Endothelial cell of umbilical vein (primary cell): Measurements from ENCODE around the gene ALKBH2. TPM values are rescaled to one million over a fixed set of nuclear protein-coding genes. Genes with fewer than 3 reads are reported as not detected.

Experiments used
- BruUV-seq: library from RNA; stranded (reverse); fragments of 400-500 nt; replicated peaks from 2 replicates; lab custom pipeline; 2021; lab: Mats Ljungman, UMichigan
- CTCF ChIA-PET: fragments of 300-600, 350-600 bp; sonication (Branson Sonifier 250); formaldehyde crosslinking; loops from one replicate; lab custom pipeline; 2021; ENCODE audit warnings: antibody characterized with exemption, inconsistent platforms; lab: Charles Lee
- POLR2A ChIA-PET: fragments of 300-600, 350-600 bp; sonication (Branson Sonifier 250); formaldehyde crosslinking; loops from one replicate; lab custom pipeline; 2021; ENCODE audit warnings: antibody characterized with exemption, inconsistent platforms; lab: Charles Lee
- DNase-seq: peaks from one replicate; pipeline ENCODE4 v3.0.0-alpha.2; 2011; ENCODE audit warnings: low read depth, low spot score
- FAIRE-seq: peaks from 2 replicates; lab custom pipeline; 2011; peaks lifted over from hg19 to GRCh38; lab: Jason Lieb, UNC
- H2AFZ ChIP-seq: 2 replicates; pipeline ENCODE4 v1.6.0; 2012; ENCODE audit warnings: low read depth, low read length, control low read depth, inconsistent platforms
- H3K27ac ChIP-seq: 2 replicates; pipeline ENCODE4 v1.5.1; 2011; ENCODE audit warnings: low read depth, mild to moderate bottlenecking, control low read depth, low read length, moderate library complexity; ENCODE audit not compliant: insufficient read depth
- H3K27me3 ChIP-seq, 2 experiments: 2 replicates each; pipeline versions ENCODE4 v1.6.0 to v1.6.1; 2011; ENCODE audit warnings: low read length in 2 of 2, mixed read lengths in 1 of 2; ENCODE audit not compliant: control insufficient read depth in 2 of 2, insufficient read depth in 2 of 2
- H3K36me3 ChIP-seq, 2 experiments: 2 replicates in 1 of 2; 3 replicates in 1 of 2; pipeline ENCODE4 v1.5.1; 2011; ENCODE audit warnings: low read length in 2 of 2, mild to moderate bottlenecking in 1 of 2, moderate library complexity in 1 of 2; ENCODE audit not compliant: control insufficient read depth in 2 of 2, insufficient read depth in 2 of 2; ENCODE audit errors: extremely low read depth in 1 of 2
- H3K4me1 ChIP-seq: 3 replicates; pipeline ENCODE4 v1.5.1; 2011; ENCODE audit warnings: mild to moderate bottlenecking, low read length; ENCODE audit not compliant: control insufficient read depth, insufficient read depth; ENCODE audit errors: extremely low read depth
- H3K4me2 ChIP-seq: 2 replicates; pipeline ENCODE4 v1.6.1; 2011; ENCODE audit warnings: low read length, control low read depth, mixed read lengths; ENCODE audit not compliant: insufficient read depth
- H3K4me3 ChIP-seq, 3 experiments: fragments of 200-600 bp in 1 of 3; sonication (generic), shearing (Covaris generic) in 1 of 3; replicated peaks in 1 of 3; 2 replicates each; pipeline ENCODE4 v1.5.1; 2011 to 2016; ENCODE audit warnings: control low read depth in 3 of 3, low read length in 3 of 3, mild to moderate bottlenecking in 2 of 3, inconsistent platforms in 1 of 3, low read depth in 1 of 3, moderate library complexity in 1 of 3; ENCODE audit not compliant: insufficient read depth in 1 of 3
- H3K79me2 ChIP-seq: 2 replicates; pipeline ENCODE4 v1.6.0; 2012; ENCODE audit warnings: low read length, inconsistent platforms; ENCODE audit not compliant: control insufficient read depth, insufficient read depth
- H3K9ac ChIP-seq: replicated peaks from 2 replicates; pipeline ENCODE3; 2011; ENCODE audit warnings: low read length, control low read depth; ENCODE audit not compliant: insufficient read depth; ENCODE audit errors: extremely low read depth
- H3K9me1 ChIP-seq: replicated peaks from 3 replicates; pipeline ENCODE4 v1.6.0; 2011; ENCODE audit warnings: mild to moderate bottlenecking, low read length; ENCODE audit not compliant: control insufficient read depth, insufficient read depth; ENCODE audit errors: extremely low read depth
- H3K9me3 ChIP-seq: replicated peaks from 2 replicates; pipeline ENCODE4 v1.5.1; 2012; ENCODE audit warnings: low read length, inconsistent platforms; ENCODE audit not compliant: control insufficient read depth, insufficient read depth
- H4K20me1 ChIP-seq: replicated peaks from 2 replicates; pipeline ENCODE3; 2011; ENCODE audit warnings: mild to moderate bottlenecking, low read length; ENCODE audit not compliant: control insufficient read depth, insufficient read depth; ENCODE audit errors: extremely low read depth
- EZH2 ChIP-seq: IDR thresholded peaks from 2 replicates; pipeline ENCODE4 v1.6.1; 2012; ENCODE audit warnings: borderline replicate concordance, low read depth, mild to moderate bottlenecking, moderate library complexity, low read length, inconsistent platforms; ENCODE audit not compliant: severe bottlenecking
- FOS ChIP-seq: IDR thresholded peaks from 2 replicates; pipeline ENCODE4 v1.6.1; 2011; ENCODE audit warnings: mild to moderate bottlenecking, low read length, moderate library complexity, borderline replicate concordance; ENCODE audit not compliant: insufficient read depth
- GATA2 ChIP-seq: IDR thresholded peaks from 2 replicates; pipeline ENCODE4 v1.7.0; 2011; ENCODE audit warnings: low read depth, mild to moderate bottlenecking, moderate library complexity, mixed read lengths, low read length; ENCODE audit not compliant: insufficient read length, insufficient read depth
- JUN ChIP-seq: IDR thresholded peaks from 2 replicates; pipeline ENCODE4 v1.6.1; 2011; ENCODE audit warnings: borderline replicate concordance, low read depth; ENCODE audit not compliant: insufficient read length, insufficient read depth
- MAX ChIP-seq: IDR thresholded peaks from 2 replicates; pipeline ENCODE4 v1.6.1; 2011; ENCODE audit not compliant: insufficient read depth, insufficient read length
- MYC ChIP-seq: IDR thresholded peaks from one replicate; pipeline ENCODE4 v1.6.1; 2011; ENCODE audit warnings: mild to moderate bottlenecking, low read depth, low read length
- POLR2A ChIP-seq: IDR thresholded peaks from 2 replicates; pipeline ENCODE4 v1.6.1; 2012; ENCODE audit warnings: low read depth, mild to moderate bottlenecking, control low read depth, low read length
- POLR2AphosphoS5 ChIP-seq: IDR thresholded peaks from 2 replicates; pipeline ENCODE4 v1.6.1; 2012; ENCODE audit warnings: low read depth, mild to moderate bottlenecking, control low read depth, low read length, moderate library complexity; ENCODE audit not compliant: insufficient read depth
- dilution Hi-C: fragments of 300-500 bp; cut with MboI; formaldehyde crosslinking; loops from one replicate; pipeline ENCODE4 v1.15.0; 2019; ENCODE audit warnings: low sequenced_read_pairs; ENCODE audit not compliant: extremely low pct_ligation_motif_present
- intact Hi-C: fragments of 100-400 bp; cut with micrococcal nuclease; formaldehyde crosslinking; loops from one replicate; pipeline ENCODE4 v1.10.0; 2022
- polyA plus RNA-seq, 4 experiments: library from polyadenylated mRNA; depleted of rRNA in 3 of 4; stranded (reverse) in 3 of 4; unstranded in 1 of 4; fragments of >200 nt; gene quantifications; 2 replicates each; pipeline versions ENCODE4 v1.2.1 to v1.2.3, GENCODE V29; 2011 to 2012; ENCODE audit warnings: missing spikeins in 1 of 4
- total RNA-seq: library from RNA; stranded (reverse); gene quantifications from 2 replicates; pipeline ENCODE4 v1.2.3, GENCODE V29; 2021

The ALKBH2 gene
- total and polyA plus RNA-seq, 2 donors (not counting 3 experiments of a cell fraction or from before 2014, with no cell fraction given) = 5.4 to 7.3 TPM

DNA sequence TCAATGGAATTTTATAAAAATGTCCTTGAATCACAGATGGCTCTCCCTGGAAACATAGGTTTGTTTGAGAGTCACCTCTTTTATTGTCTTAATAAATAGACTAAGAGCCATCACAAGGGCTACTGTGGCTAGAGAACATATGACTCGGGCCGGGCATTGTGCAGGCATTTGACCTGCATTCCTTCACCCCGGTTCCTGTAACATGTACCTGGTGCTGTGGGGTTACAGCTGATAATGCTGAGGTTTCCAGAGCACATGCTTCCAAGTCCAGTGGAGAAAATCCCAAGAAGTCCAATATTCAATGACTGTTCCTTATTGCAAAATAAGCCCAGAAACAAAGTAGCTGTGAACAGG lies 22.1 kb upstream of the ALKBH2 start:
- Histone ChIP-seq H3K27ac (no peak overlapping the region), H3K36me3 (no peaks in the 10 kb centered on the region), H3K27me3 (no peaks in the 10 kb centered on the region), H3K79me2 (no peaks in the 10 kb centered on the region), H3K4me2 (no peak overlapping the region), H3K9me3 (no peaks in the 10 kb centered on the region), H3K4me3 (no peak overlapping the region), H4K20me1 (no peaks in the 10 kb centered on the region), H2AFZ (no peak overlapping the region), H3K9ac (no peak overlapping the region), H3K4me1 (peaks cover 9% of the 10 kb centered on the region), H3K9me1 (no peaks in the 10 kb centered on the region)
- DNase-seq (no peak), FAIRE-seq (no peak)
- ChIA-PET CTCF (interaction anchor here (1.1 kb wide), 1 partner anchor 270 kb away, joined by 3 read pairs; no protein-coding TSS in a partner anchor), POLR2A (no interaction called here)
- no TSS peak for BruUV-seq
- no peak for TF ChIP-seq POLR2AphosphoS5
- no peak for TF ChIP-seq EZH2
- no peak for TF ChIP-seq JUN
- no peak for TF ChIP-seq FOS
- TF ChIP-seq POLR2A = no peak
- intact Hi-C loops = no loop called here
- dilution Hi-C loops = no loop called here

GRCh38 chr12:109114644-109115043 lies 21.4 kb upstream of the ALKBH2 start:
- H3K9ac ChIP-seq = no peak overlapping the region
- no peaks in the 10 kb centered on the region for H4K20me1 ChIP-seq
- CTCF ChIA-PET = interaction anchor here (1.1 kb wide), 1 partner anchor 271 kb away, joined by 3 read pairs; no protein-coding TSS in a partner anchor
- no peak overlapping the region for H2AFZ ChIP-seq
- H3K4me1 ChIP-seq = peaks cover 12% of the 10 kb centered on the region
- FAIRE-seq (no peak), DNase-seq (no peak)
- no peaks in the 10 kb centered on the region for H3K27me3 ChIP-seq
- dilution Hi-C loops = no loop called here
- no peak overlapping the region for H3K4me3 ChIP-seq
- peaks cover 0 to 2% of the 10 kb centered on the region in 2 experiments for H3K36me3 ChIP-seq
- POLR2A ChIA-PET = no interaction called here
- no peaks in the 10 kb centered on the region for H3K9me1 ChIP-seq
- TF ChIP-seq MYC (no peak), POLR2AphosphoS5 (no peak), FOS (no peak), MAX (no peak), GATA2 (no peak), EZH2 (no peak), JUN (no peak)
- H3K9me3 ChIP-seq = no peaks in the 10 kb centered on the region
- intact Hi-C loops = loop anchor here (5.0 kb wide), 2 partner anchors 148 to 552 kb away; partner anchors contain the start of genes ISCU and SART3
- BruUV-seq = no TSS peak
- no peak overlapping the region for H3K27ac ChIP-seq
- H3K4me2 ChIP-seq = no peak overlapping the region
- H3K79me2 ChIP-seq = no peaks in the 10 kb centered on the region
